ENCODE measurements around the gene TTYH1.

TTYH1 gene

DNA sequence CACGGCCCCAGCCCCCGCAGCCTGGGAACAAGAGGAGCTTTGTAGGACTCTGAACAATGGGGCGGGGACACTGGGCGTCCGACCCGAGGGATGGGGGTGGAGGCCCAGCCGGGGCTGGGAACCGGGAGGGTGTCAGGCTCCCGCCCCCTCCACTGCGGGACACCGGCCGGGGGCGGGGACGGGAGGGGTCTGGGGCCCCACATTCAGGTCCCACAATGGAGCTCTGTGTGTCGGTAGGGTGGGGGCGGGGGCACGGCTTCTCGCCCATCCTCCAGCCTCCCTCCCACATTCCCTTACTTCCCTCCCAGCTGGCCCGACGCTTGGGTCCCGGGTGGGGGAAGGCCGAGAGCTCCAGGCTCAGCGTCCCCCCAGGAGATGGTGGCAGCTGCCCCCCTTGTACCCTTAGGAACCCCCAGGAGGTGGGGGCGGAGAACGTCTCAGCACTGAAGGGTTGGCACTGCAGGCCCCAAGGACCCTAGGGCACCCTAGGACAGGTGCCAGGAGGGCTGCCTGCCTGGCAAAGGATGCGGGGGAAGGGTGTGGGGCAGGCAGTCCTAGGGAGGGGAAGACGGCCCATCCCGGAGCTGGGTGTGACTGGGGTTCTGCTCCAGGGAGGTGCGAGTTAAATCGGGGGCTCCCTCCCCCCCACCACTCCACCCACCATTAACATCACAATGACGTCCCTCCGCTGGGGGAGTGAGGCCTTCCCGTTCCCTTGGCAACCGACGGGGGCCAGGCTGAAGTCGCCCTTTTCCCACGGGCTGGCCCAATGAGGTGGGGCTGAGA, 5.3 kb downstream of the TTYH1 start:
- DNase-seq = peak; percentile 89 to 99 (median 94)
- intact Hi-C loops (cut with DNase I) = no loop called here

- intact Hi-C loops (cut with DNase I) = no loop called here
- DNase-seq = no peak
Observed at GRCh38 chr19:54421169-54421516, 5.9 kb downstream of the TTYH1 start.

DNA sequence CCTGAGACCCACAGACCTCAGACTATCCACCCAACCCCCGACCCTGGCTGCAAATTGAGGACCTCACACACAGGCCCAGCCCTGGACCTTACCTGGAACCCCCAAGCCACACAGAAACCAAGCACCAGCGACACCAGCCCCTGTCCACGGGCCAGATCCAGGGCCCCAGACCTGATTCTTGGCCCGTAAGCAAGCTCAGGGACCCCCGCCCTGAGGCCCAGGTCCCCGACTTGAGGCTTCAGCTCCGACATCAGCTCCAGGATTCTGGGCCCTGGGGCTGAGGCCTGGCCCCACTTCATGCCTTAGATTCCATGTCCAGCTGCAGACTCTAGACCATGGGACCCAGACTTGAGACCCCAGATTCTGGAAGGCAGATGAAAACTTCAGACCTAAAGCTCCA, 6.3 kb downstream of the TTYH1 start:
- intact Hi-C loops (cut with DNase I) = no loop called here
- peak in 3 of 10 donors; percentile 51 to 68 (median 65) for DNase-seq

GRCh38 chr19:54422136-54422535, 6.9 kb downstream of the TTYH1 start:
- intact Hi-C loops (cut with DNase I) = no loop called here
- DNase-seq = peak in 2 of 10 donors; percentile 76 to 81

DNA sequence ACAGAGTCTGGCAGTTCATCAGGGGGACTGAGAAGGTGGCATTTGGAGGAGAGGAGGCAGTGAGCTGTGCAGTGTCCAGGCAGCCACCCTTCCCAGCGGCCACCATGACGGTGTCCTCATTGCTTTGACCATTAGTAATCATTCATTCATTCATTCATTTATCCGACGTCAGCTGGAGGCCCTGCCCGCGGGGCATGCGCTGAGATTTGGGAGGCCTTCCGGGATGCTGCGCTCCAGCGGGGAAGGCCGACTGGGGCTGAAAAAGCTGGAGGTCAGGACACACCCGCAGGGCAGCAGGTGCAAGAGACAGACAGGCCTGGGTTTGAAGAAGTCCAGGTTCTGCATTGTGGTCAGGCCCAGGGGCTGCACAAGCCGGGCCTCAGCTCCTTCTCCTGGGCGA, 8.9 kb downstream of the TTYH1 start:
- intact Hi-C loops (cut with DNase I) = no loop called here
- DNase-seq = peak in 2 of 10 donors; percentile 50 to 74

- intact Hi-C loops (cut with DNase I) = no loop called here
- peak in 2 of 10 donors; percentile 50 to 75 for DNase-seq
Observed at GRCh38 chr19:54424660-54425381, 9.6 kb downstream of the TTYH1 start.

DNA sequence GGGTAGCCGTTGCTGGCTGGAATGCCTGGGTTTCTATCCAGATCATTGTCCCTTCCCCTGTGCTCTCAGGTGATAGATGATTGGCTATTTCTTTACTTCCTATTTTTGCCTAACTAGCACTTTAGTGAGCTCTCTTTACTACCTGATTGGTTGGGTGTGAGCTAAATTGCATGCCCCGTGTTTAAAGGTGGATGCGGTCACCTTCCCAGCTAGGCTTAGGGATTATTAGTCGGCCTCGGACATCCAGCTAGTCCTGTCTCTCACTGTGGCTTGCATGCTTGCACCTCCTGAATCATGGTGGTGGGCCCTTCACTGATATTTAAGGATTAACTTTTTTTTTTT, 10.1 kb downstream of the TTYH1 start:
- intact Hi-C loops (cut with DNase I) = no loop called here
- DNase-seq = peak in 1 of 10 donors; percentile 2

- intact Hi-C loops (cut with DNase I) = no loop called here
- DNase-seq = peak in 3 of 10 donors; percentile 50 to 89 (median 89)
Observed at GRCh38 chr19:54426291-54426931, 11.1 kb downstream of the TTYH1 start.

DNA sequence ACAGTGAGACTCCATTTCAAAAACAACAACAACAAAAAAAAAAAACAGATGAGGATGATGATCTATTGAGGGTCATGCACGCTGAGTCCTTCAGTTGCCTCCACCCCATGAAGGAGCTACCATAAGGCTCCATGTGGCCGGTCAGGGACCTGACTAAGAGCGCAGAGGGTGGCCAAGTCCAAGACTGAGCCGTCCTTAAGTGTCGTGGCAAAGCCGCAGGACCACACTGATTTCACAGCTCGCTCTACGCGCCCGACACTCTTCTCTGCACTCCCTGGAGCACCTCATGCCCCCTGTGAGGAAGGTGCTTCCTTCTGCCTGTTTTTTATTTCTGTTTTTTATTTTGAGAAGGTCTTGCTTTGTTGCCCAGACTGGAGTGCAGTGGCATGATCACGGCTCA, 12.3 kb downstream of the TTYH1 start:
- intact Hi-C loops (cut with DNase I) = no loop called here
- peak in 1 of 10 donors; percentile 55 for DNase-seq

DNA sequence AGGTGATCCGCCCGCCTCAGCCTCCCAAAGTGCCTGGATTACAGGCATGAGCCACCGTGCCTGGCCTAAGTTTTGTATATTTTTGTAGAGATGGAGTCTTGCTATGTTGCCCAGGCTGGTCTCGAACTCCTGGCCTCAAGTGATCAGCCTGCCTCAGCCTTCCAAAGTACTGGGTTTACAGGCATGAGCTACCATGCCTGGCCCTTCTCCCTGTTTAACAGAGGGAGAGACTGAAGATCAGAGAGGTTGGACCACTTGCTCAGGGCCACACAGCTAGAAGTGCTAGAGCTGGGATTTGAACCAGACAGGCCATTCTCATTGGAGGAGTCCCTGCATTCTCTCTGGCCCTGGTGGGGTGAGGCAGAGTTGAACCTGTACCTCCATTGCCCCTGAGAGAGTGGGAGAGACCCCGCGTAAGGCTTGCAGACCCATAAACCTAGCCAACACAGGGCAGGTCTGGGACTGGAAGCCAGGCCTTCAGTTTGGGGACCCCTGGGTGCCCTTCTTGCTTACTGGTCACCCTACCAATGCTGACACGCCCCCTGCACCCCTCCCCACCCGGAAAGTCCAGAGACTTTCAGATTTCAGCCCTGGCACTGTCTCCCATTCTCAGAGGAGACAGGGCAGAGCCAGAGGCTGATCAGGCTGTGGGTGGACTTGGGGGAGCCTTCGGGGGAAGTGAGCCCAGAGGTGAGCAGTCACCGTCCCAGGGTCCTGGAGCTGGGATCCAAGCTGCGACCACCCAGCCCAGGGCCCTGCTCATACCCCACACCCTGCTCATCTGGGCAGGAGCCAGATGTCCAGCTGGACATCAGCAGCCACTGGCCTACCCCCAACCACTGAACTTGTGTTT, 13.3 kb downstream of the TTYH1 start:
- peak in 3 of 10 donors; percentile 40 to 64 (median 53) for DNase-seq
- intact Hi-C loops (cut with DNase I) = no loop called here

- intact Hi-C loops (cut with DNase I) = no loop called here
- DNase-seq = peak in 2 of 10 donors; percentile 42 to 54
Observed at GRCh38 chr19:54429176-54429495, 13.9 kb downstream of the TTYH1 start.

GRCh38 chr19:54429545-54430227, 14.4 kb downstream of the TTYH1 start:
- intact Hi-C loops (cut with DNase I) = no loop called here
- peak in 3 of 10 donors; percentile 57 to 83 (median 76) for DNase-seq

DNA sequence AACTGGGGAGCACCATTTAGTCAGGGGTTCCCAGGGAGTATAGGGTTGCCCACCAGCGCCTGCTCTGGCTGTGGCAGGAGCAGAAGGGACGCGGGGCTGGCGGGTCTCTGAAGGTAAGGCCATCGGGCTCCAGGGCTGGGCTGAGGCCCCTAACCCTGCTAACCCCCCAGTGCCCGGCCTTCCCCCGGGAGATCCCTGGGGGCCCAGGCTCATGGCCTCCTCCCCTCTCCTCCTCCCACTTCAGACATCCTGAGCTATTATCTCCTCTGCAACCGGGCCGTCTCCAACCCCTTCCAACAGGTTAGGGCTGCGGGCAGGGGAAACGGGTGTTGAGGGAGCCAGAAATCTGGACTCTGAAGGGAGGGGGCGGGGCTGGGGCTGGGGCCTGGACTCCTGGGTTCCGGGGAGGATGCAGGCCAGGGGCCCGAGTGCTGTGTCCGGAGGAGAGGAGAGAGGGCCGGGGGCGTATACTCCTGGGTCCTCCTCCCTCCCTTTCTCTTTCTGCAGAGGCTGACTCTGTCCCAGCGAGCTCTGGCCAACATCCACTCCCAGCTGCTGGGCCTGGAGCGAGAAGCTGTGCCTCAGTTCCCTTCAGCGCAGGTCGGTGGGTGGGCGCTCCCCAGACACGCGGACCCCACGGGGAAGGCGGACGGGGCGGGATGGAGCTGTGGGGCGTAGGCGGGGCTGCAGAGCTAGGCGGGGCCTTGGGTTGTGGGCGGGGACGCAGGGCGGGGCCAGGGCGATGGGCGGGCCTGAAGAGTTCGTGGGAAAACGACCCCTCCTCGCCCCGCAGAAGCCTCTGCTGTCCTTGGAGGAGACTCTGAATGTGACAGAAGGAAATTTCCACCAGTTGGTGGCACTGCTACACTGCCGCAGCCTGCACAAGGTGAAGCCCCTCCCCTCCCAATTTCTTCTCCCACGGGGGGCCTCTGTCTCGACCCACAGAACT, 15.3 kb downstream of the TTYH1 start:
- peak in 7 of 10 donors; percentile 61 to 94 (median 80) for DNase-seq
- intact Hi-C loops (cut with DNase I) = no loop called here

DNA sequence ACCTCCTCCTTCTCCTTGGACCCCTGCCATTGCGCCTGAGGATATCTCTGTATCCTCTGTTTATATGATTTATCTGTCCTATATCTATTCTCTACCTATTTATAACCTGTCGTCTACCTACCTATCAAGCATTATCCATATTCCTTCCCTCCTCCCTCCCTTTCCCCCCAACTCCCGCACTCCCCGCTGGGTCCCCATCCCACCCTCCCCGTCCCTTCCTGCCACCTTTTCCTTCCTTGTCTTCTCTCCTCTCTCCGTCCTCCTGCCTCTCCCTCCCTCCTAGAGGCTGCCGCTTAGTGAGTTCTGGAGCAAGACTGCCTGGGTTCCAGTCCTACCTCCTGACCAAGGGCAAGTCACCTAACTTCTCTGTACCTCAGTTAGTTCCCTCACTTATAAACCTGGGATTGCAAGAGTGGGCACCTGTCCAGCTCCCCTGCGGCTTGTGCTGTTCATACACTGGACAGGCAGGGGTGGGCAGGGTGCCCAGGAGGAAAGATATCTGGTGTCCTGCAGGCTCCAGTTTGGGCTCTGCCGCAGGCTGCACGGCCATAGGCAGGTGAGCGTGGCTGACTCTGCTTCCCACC, 16.1 kb downstream of the TTYH1 start:
- intact Hi-C loops (cut with DNase I) = no loop called here
- DNase-seq = peak in 3 of 10 donors; percentile 70 to 85 (median 81)

- peak in 3 of 10 donors; percentile 39 to 51 (median 39) for DNase-seq
- intact Hi-C loops (cut with DNase I) = no loop called here
Observed at GRCh38 chr19:54432144-54432738, 17.0 kb downstream of the TTYH1 start.

GRCh38 chr19:54433697-54434096, 18.4 kb downstream of the TTYH1 start:
- DNase-seq = peak in 2 of 10 donors; percentile 48 to 75
- intact Hi-C loops (cut with DNase I) = no loop called here

- intact Hi-C loops (cut with DNase I) = no loop called here
- DNase-seq = peak in 2 of 10 donors; percentile 77 to 83
Observed at GRCh38 chr19:54434112-54434872, 19.0 kb downstream of the TTYH1 start.
